Endothelial cell (in vitro differentiated cells): ENCODE results near the gene POT1. TPM values are rescaled to one million over a fixed set of nuclear protein-coding genes. Genes with fewer than 3 reads are reported as not detected.

Experiments
- DNase-seq: peaks from one replicate; pipeline ENCODE4 v3.0.0; 2021; ENCODE audit warnings: low spot score
- H3K27ac Mint-ChIP-seq: one replicate; pipeline ENCODE4 v1.8.0; 2021; ENCODE audit warnings: mixed read lengths, inconsistent platforms; ENCODE audit not compliant: unreplicated experiment
- H3K27me3 Mint-ChIP-seq: one replicate; pipeline ENCODE4 v1.8.0; 2021; ENCODE audit warnings: mild to moderate bottlenecking, moderate library complexity, mixed read lengths, inconsistent platforms; ENCODE audit not compliant: unreplicated experiment
- H3K36me3 Mint-ChIP-seq: one replicate; pipeline ENCODE4 v1.8.0; 2021; ENCODE audit warnings: mild to moderate bottlenecking, low read depth, mixed read lengths, inconsistent platforms; ENCODE audit not compliant: unreplicated experiment
- H3K4me1 Mint-ChIP-seq: one replicate; pipeline ENCODE4 v1.8.0; 2021; ENCODE audit warnings: mild to moderate bottlenecking, mixed read lengths, inconsistent platforms; ENCODE audit not compliant: unreplicated experiment
- H3K4me3 Mint-ChIP-seq: one replicate; pipeline ENCODE4 v1.8.0; 2021; ENCODE audit warnings: mild to moderate bottlenecking, mixed read lengths, inconsistent platforms; ENCODE audit not compliant: unreplicated experiment
- H3K9me3 Mint-ChIP-seq: one replicate; pipeline ENCODE4 v1.8.0; 2021; ENCODE audit warnings: mixed read lengths, inconsistent platforms; ENCODE audit not compliant: unreplicated experiment
- total RNA-seq: library from RNA; stranded (reverse); fragmentation: NEBNext Ultra II Directional; extraction: Animal tissue kit (Norgen Biotek cat#: 25700); gene quantifications from one replicate; pipeline ENCODE4 v1.2.1, GENCODE V29; 2021; ENCODE audit not compliant: unreplicated experiment
- TF ChIP-seq, protein P1 (sequence below): fragments of 200-600 bp; sonication (generic); IDR thresholded peaks from one replicate; pipeline ENCODE4 v1.5.0; 2021; ENCODE audit warnings: antibody characterized with exemption; ENCODE audit not compliant: unreplicated experiment

The POT1 gene
- total RNA-seq, 1 donor from 2014 or later: 25.7 TPM

- no peak overlapping the region for H3K27ac Mint-ChIP-seq
- no peaks in the 10 kb centered on the region for H3K4me1 Mint-ChIP-seq
Measured at GRCh38 chr7:124907490-124907889, 22.1 kb downstream of the POT1 start.

DNA sequence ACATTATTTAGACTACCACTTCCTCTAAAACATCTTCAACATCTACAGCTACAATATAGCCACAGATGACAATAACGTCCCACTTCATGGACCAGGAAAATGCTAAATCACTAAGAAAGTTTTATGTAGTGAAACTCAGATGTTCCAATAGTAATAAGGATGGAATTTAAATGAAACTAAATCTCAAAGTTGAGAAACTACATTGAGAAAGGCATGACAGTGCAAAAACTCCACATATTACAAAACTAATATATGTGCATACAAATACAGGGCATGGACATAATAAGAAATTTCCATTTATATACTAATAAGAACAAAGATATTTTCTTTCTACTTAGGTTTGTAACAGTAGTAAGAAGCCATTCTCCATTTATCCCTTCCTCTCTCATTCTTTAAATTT, 31.1 kb downstream of the POT1 start:
- no peaks in the 10 kb centered on the region for H3K4me1 Mint-ChIP-seq
- TF ChIP-seq, protein P1, sequence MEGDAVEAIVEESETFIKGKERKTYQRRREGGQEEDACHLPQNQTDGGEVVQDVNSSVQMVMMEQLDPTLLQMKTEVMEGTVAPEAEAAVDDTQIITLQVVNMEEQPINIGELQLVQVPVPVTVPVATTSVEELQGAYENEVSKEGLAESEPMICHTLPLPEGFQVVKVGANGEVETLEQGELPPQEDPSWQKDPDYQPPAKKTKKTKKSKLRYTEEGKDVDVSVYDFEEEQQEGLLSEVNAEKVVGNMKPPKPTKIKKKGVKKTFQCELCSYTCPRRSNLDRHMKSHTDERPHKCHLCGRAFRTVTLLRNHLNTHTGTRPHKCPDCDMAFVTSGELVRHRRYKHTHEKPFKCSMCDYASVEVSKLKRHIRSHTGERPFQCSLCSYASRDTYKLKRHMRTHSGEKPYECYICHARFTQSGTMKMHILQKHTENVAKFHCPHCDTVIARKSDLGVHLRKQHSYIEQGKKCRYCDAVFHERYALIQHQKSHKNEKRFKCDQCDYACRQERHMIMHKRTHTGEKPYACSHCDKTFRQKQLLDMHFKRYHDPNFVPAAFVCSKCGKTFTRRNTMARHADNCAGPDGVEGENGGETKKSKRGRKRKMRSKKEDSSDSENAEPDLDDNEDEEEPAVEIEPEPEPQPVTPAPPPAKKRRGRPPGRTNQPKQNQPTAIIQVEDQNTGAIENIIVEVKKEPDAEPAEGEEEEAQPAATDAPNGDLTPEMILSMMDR: no peak
- no peak overlapping the region for H3K4me3 Mint-ChIP-seq
- peaks cover 4% of the 10 kb centered on the region for H3K36me3 Mint-ChIP-seq
- no peak overlapping the region for H3K27ac Mint-ChIP-seq
- DNase-seq: no peak
- no peaks in the 10 kb centered on the region for H3K9me3 Mint-ChIP-seq
- H3K27me3 Mint-ChIP-seq: no peaks in the 10 kb centered on the region

More at GRCh38 chr7:124907490-124907889, 22.1 kb downstream of the POT1 start:
- no peak for DNase-seq
- Mint-ChIP-seq H3K4me3 (no peak overlapping the region), H3K9me3 (no peaks in the 10 kb centered on the region), H3K36me3 (peaks cover 10% of the 10 kb centered on the region), H3K27me3 (peaks cover 2% of the 10 kb centered on the region)
- TF ChIP-seq, protein P1: no peak

GRCh38 chr7:124896001-124896400, 33.6 kb downstream of the POT1 start:
- no peaks in the 10 kb centered on the region for H3K27me3 Mint-ChIP-seq
- no peak overlapping the region for H3K27ac Mint-ChIP-seq
- no peaks in the 10 kb centered on the region for H3K4me1 Mint-ChIP-seq
- peaks cover 4% of the 10 kb centered on the region for H3K36me3 Mint-ChIP-seq
- no peak overlapping the region for H3K4me3 Mint-ChIP-seq
- TF ChIP-seq, protein P1: no peak
- no peaks in the 10 kb centered on the region for H3K9me3 Mint-ChIP-seq
- no peak for DNase-seq

DNA sequence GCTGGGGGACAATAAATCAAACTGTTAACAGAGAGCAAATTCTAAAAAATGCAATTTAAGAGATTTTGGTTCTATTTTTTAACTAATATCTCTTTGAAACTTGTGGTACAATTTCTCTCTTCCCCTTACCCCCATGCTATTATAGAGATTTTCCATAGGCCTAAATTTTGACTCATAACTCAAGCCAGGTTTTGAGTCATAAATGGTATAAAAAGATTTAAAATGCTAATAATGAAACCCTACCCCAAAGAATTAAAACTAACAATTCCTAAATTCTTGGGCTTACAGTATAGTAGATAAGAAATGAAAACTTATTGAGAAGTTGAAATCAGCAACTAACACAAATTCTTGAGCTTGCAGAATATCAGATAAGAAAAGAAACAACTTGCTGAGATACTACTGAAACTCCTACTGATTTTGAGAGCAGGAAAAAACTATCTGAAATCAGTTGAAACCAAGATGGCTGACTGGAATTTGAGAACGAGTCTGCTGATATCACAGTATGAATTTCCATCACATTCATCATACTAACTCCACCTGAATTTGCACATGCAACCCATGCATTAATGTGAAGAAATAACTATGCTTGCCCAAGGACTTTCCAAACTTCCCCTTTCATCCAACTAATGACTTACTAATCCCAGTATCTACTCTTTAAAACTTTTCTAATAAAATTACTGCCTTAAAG, 36.3 kb downstream of the POT1 start:
- no peak overlapping the region for H3K4me3 Mint-ChIP-seq

GRCh38 chr7:124887247-124887646, 42.4 kb downstream of the POT1 start:
- H3K27me3 Mint-ChIP-seq: no peaks in the 10 kb centered on the region
- H3K27ac Mint-ChIP-seq: no peak overlapping the region

More for the DNA sequence above, 36.3 kb downstream of the POT1 start:
- H3K36me3 Mint-ChIP-seq: no peaks in the 10 kb centered on the region
- no peak for DNase-seq
- no peaks in the 10 kb centered on the region for H3K9me3 Mint-ChIP-seq
- H3K27me3 Mint-ChIP-seq: no peaks in the 10 kb centered on the region
- TF ChIP-seq, protein P1: no peak
- no peaks in the 10 kb centered on the region for H3K4me1 Mint-ChIP-seq
- H3K27ac Mint-ChIP-seq: no peak overlapping the region

More at GRCh38 chr7:124887247-124887646, 42.4 kb downstream of the POT1 start:
- Mint-ChIP-seq H3K4me1 (no peaks in the 10 kb centered on the region), H3K4me3 (no peak overlapping the region), H3K9me3 (no peaks in the 10 kb centered on the region), H3K36me3 (no peaks in the 10 kb centered on the region)
- TF ChIP-seq, protein P1: no peak
- no peak for DNase-seq
